Left lung (tissue), 10 donors: ENCODE measurements around the gene PRR5. TPM values are rescaled to one million over a fixed set of nuclear protein-coding genes. Genes with fewer than 3 reads are reported as not detected.
"Not testable (repeated sequence)": the region's sequence is repeated elsewhere in the genome, so short reads cannot be mapped to it uniquely, and the experiment has no call there.

Experiments
- ATAC-seq: fragments of 200-7000 bp; cut with Tn5 transposase; one replicate; pipeline ENCODE4 v1.9.1; 2020; ENCODE audit warnings: moderate library complexity
- DNase-seq, 4 donors: peaks; one replicate each; pipeline ENCODE4 v3.0.0-alpha.2; 2013 to 2020
- H3K27ac ChIP-seq, 2 donors: fragments of 200-600 bp; sonication (generic) in 1 of 2; one replicate each; pipeline versions ENCODE4 v1.5.0 to v1.8.0; 2020 to 2021
- H3K27me3 ChIP-seq, 2 donors: fragments of 200-600 bp; sonication (generic) in 1 of 2; one replicate each; pipeline versions ENCODE4 v1.5.0 to v1.8.0; 2020 to 2021
- H3K36me3 ChIP-seq, 2 donors: fragments of 200-600 bp; sonication (generic) in 1 of 2; one replicate each; pipeline versions ENCODE4 v1.5.0 to v1.8.0; 2020 to 2021
- H3K4me1 ChIP-seq, 2 donors: fragments of 200-600 bp; one replicate each; pipeline ENCODE4 v1.8.0; 2021
- H3K4me3 ChIP-seq, 2 donors: fragments of 200-600 bp; sonication (generic) in 1 of 2; one replicate each; pipeline versions ENCODE4 v1.5.0 to v1.8.0; 2020 to 2021; ENCODE audit warnings: mild to moderate bottlenecking in 1 of 2
- H3K9me3 ChIP-seq, 2 donors: fragments of 200-600 bp; sonication (generic) in 1 of 2; one replicate each; pipeline versions ENCODE4 v1.5.0 to v1.8.0; 2020 to 2021
- CTCF ChIP-seq, 2 donors: fragments of 200-600 bp; sonication (generic) in 1 of 2; IDR thresholded peaks; one replicate each; pipeline versions ENCODE4 v1.5.0 to v1.8.0; 2021; ENCODE audit warnings: antibody characterized with exemption in 2 of 2
- intact Hi-C, 2 donors: fragments of 100-400 bp; cut with DNase I; formaldehyde crosslinking; loops; one replicate each; pipeline versions ENCODE4 v1.11.2 to v1.14.2; 2022
- polyA plus RNA-seq, 6 donors: library from polyadenylated mRNA; unstranded; fragments of 120-200 nt; gene quantifications; one replicate each; pipeline ENCODE4 v1.2.1, GENCODE V29; 2013; ENCODE audit not compliant: insufficient read length in 6 of 6
- total RNA-seq, 2 donors: library from RNA; stranded (reverse); fragmentation: NEBNext Ultra II Directional; extraction: Animal tissue kit (Norgen Biotek cat#: 25700); gene quantifications; one replicate each; pipeline ENCODE4 v1.2.1, GENCODE V29; 2021
- donor health status: DM: no; HTN: yes; CAD: no.
- donor health status: DM: no; HTN: no; CAD: no.

The PRR5 gene
- total and polyA plus RNA-seq, 8 donors: 7.1 to 24.6 (median 20.0) TPM

GRCh38 chr22:44671742-44672141, 30.3 kb upstream of the PRR5 start:
- peaks cover 15 to 76% of the 10 kb centered on the region in 2 donors for H3K27me3 ChIP-seq
- H3K36me3 ChIP-seq: no peaks in the 10 kb centered on the region
- no peak for TF ChIP-seq CTCF (IDR thresholded peaks at IDR 0.05)
- intact Hi-C loops: no loop called here
- DNase-seq (peak in 1 of 4 donors; percentile 45), ATAC-seq (peak; percentile 37)
- H3K27ac ChIP-seq: no peak overlapping the region
- peaks cover 0 to 10% of the 10 kb centered on the region in 2 donors for H3K4me1 ChIP-seq
- no peaks in the 10 kb centered on the region for H3K9me3 ChIP-seq
- no peak overlapping the region for H3K4me3 ChIP-seq

DNA sequence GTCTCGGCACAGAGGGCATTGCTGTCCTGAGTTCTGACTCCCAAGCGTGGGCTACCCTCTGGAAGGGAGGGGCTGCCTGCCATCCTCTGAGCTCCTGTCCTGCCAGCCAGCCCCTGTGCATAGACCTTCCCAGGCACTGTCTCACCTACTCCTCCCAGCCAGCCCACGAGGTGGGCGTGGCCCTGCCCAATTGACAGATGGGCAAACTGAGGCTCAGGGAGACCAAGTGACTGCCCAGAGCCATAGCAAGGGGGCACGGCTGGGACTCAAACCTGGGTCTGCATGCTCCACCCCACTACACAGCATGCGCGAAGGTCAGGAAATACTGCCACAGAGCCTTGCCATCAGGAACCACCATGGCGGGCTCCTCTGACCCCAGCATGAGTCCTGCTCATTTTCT, 29.4 kb upstream of the PRR5 start:
- Histone ChIP-seq H3K4me3 (no peak overlapping the region), H3K4me1 (peaks cover 0 to 19% of the 10 kb centered on the region in 2 donors), H3K27me3 (peaks cover 12 to 76% of the 10 kb centered on the region in 2 donors), H3K9me3 (no peaks in the 10 kb centered on the region), H3K36me3 (no peaks in the 10 kb centered on the region), H3K27ac (no peak overlapping the region)
- DNase-seq (peak in 1 of 4 donors; percentile 36), ATAC-seq (no peak)
- intact Hi-C loops: no loop called here
- no peak for TF ChIP-seq CTCF (IDR thresholded peaks at IDR 0.05)

GRCh38 chr22:44673406-44673805, 28.6 kb upstream of the PRR5 start:
- peaks cover 10 to 75% of the 10 kb centered on the region in 2 donors for H3K27me3 ChIP-seq
- no peaks in the 10 kb centered on the region for H3K36me3 ChIP-seq
- DNase-seq (peak in 1 of 4 donors; percentile 2), ATAC-seq (no peak)
- TF ChIP-seq CTCF (IDR thresholded peaks at IDR 0.05): no peak
- H3K4me3 ChIP-seq: no peak overlapping the region
- intact Hi-C loops: no loop called here
- no peaks in the 10 kb centered on the region for H3K9me3 ChIP-seq
- H3K27ac ChIP-seq: no peak overlapping the region
- peaks cover 0 to 19% of the 10 kb centered on the region in 2 donors for H3K4me1 ChIP-seq

- peak in 1 of 4 donors; percentile 10 for DNase-seq
- ATAC-seq, H3K9me3 ChIP-seq, H3K4me3 ChIP-seq, H3K36me3 ChIP-seq, H3K27ac ChIP-seq, intact Hi-C loops: not testable (repeated sequence)
- peaks cover 0 to 10% of the 10 kb centered on the region in 2 donors for H3K4me1 ChIP-seq
- peaks cover 0 to 69% of the 10 kb centered on the region in 2 donors for H3K27me3 ChIP-seq
Measured at GRCh38 chr22:44676066-44676440, 26.0 kb upstream of the PRR5 start.

DNA sequence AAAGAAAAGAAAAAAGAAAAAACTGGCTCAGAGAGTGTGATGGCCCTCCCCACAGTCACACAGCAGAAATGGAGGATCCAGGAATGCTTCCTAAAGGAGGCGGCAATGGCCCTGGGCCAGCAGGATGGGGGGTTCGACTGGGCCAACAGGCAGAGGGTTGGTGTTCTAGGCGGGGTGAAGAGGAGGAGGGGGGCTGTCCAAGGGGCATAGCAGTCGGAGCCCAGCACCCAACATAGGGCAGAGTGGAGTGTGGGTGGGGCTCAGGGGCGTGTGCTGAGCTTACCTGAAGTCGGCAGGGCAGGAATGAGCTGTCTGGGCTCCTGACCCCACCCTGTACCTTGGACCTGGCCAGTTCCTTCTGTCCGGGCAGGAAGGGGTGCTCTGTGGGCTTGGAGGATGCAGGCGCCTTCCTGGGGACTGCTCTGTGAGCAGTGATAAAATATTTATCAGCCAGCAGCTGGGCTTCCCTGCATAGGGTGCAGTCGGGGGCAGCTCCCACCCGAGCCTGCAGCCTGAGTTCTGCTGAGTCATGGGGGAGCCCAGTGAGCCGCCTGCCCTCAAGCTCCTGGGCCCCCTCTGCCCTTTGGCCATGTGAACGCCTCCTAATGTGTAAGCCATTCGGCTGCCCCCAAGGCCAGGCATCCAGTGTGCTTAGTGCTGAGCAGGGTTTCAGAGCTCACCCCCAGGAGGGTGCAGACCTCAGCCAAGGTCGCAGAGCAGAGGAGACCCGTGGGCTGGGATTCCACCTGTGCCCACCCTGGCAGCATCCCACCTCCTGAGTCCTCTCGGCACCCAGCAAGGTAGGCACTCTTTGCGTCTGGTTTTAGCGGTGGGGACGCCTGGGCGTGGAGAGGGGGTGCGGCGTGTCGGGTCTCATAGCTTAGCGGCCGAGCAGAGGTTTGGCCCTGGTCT, 25.3 kb upstream of the PRR5 start:
- no peak overlapping the region for H3K4me3 ChIP-seq
- H3K27ac ChIP-seq: no peak overlapping the region
- no peaks in the 10 kb centered on the region for H3K9me3 ChIP-seq
- DNase-seq: peak in 1 of 4 donors; percentile 49
- peak; percentile 18 for ATAC-seq
- no peak for TF ChIP-seq CTCF (IDR thresholded peaks at IDR 0.05)
- intact Hi-C loops: no loop called here
- peaks cover 0 to 62% of the 10 kb centered on the region in 2 donors for H3K27me3 ChIP-seq
- H3K4me1 ChIP-seq: peaks cover 0 to 10% of the 10 kb centered on the region in 2 donors
- H3K36me3 ChIP-seq: no peaks in the 10 kb centered on the region
